A549 (cell line): Measurements from ENCODE around the gene NOS1AP. TPM values are rescaled to one million over a fixed set of nuclear protein-coding genes. Genes with fewer than 3 reads are reported as not detected.

Experiments used
- ATAC-seq, 2 experiments: fragments of 200-7000 bp in 1 of 2; fragments of >200 bp in 1 of 2; cut with Nextera tagmentation in 1 of 2; cut with Tn5 transposase in 1 of 2; 3 replicates each; pipeline versions ENCODE4 v1.8.0 to v1.9.1; 2018 to 2020; ENCODE audit warnings: mild to moderate bottlenecking in 1 of 2, moderate library complexity in 1 of 2
- CTCF ChIA-PET: fragments of 300-600 bp; sonication (Branson Sonifier 250); formaldehyde crosslinking; extraction: SDS; loops from one replicate; lab custom pipeline; 2021; ENCODE audit warnings: antibody characterized with exemption, inconsistent platforms; lab: Yijun Ruan, JAX
- POLR2A ChIA-PET: fragments of 350-600 bp; formaldehyde crosslinking; extraction: SDS; loops from one replicate; lab custom pipeline; 2021; ENCODE audit warnings: antibody characterized with exemption, inconsistent platforms; lab: Yijun Ruan, JAX
- DNase-seq, 2 experiments: peaks; one replicate each; pipeline versions ENCODE4 v3.0.0 to v3.0.0-alpha.2; 2011 to 2016; ENCODE audit warnings: low read depth in 1 of 2, low spot score in 1 of 2
- FAIRE-seq: peaks from 2 replicates; lab custom pipeline; 2011; peaks lifted over from hg19 to GRCh38; lab: Jason Lieb, UNC
- H3K27ac ChIP-seq, 2 experiments: fragments of >200 bp; sonication (Bioruptor Twin); formaldehyde crosslinking; 3 replicates each; pipeline ENCODE4 v1.5.1; 2016 to 2017
- H3K4me1 ChIP-seq: fragments of >200 bp; sonication (Bioruptor Twin); formaldehyde crosslinking; 3 replicates; pipeline ENCODE4 v1.6.1; 2016
- H3K4me2 ChIP-seq: fragments of >200 bp; sonication (Bioruptor Twin); formaldehyde crosslinking; 3 replicates; pipeline ENCODE4 v1.6.1; 2016
- H3K4me3 ChIP-seq: fragments of >200 bp; sonication (Bioruptor Twin); formaldehyde crosslinking; 3 replicates; pipeline ENCODE4 v1.5.1; 2016
- H3K9me3 ChIP-seq: fragments of >200 bp; sonication (Bioruptor Twin); formaldehyde crosslinking; 3 replicates; pipeline ENCODE4 v1.6.1; 2016
- BCL3 ChIP-seq: fragments of >200 bp; sonication (Bioruptor Twin); formaldehyde crosslinking; IDR thresholded peaks from 3 replicates; pipeline ENCODE4 v1.6.1; 2016
- BHLHE40 ChIP-seq: IDR thresholded peaks from 2 replicates; pipeline ENCODE4 v1.6.1; 2012; ENCODE audit warnings: low read depth, low read length, inconsistent platforms
- CBX8 ChIP-seq: fragments of 200-600 bp; sonication (generic); IDR thresholded peaks from 2 replicates; pipeline ENCODE4 v1.6.1; 2016
- CTCF ChIP-seq: fragments of >200 bp; sonication (Bioruptor Twin); formaldehyde crosslinking; IDR thresholded peaks from 3 replicates; pipeline ENCODE4 v1.5.1; 2016
- EP300 ChIP-seq, 2 experiments: fragments of >200 bp; sonication (Bioruptor Twin); formaldehyde crosslinking; IDR thresholded peaks; 2 replicates in 1 of 2; 3 replicates in 1 of 2; pipeline ENCODE4 v1.6.1; 2016 to 2017
- FOSB ChIP-seq: fragments of 250-450 bp; sonication (Bioruptor Pico); IDR thresholded peaks from 2 replicates; pipeline ENCODE4 v1.5.0; 2020; ENCODE audit warnings: mild to moderate bottlenecking, moderate library complexity
- FOXS1 ChIP-seq: fragments of 250-450 bp; sonication (Bioruptor Pico); IDR thresholded peaks from 2 replicates; pipeline ENCODE4 v1.5.0; 2020; ENCODE audit warnings: mild to moderate bottlenecking, moderate library complexity
- HEYL ChIP-seq: fragments of 250-450 bp; sonication (Bioruptor Pico); IDR thresholded peaks from 2 replicates; pipeline ENCODE4 v1.8.0; 2021; ENCODE audit warnings: mild to moderate bottlenecking, moderate library complexity
- HOXB13 ChIP-seq: fragments of 250-450 bp; sonication (Bioruptor Pico); IDR thresholded peaks from 2 replicates; pipeline ENCODE4 v1.5.0; 2020; ENCODE audit warnings: low read depth, mild to moderate bottlenecking, moderate library complexity
- JUN ChIP-seq, 2 experiments: fragments of >200 bp; sonication (Bioruptor Twin); formaldehyde crosslinking; IDR thresholded peaks; 2 replicates in 1 of 2; 3 replicates in 1 of 2; pipeline ENCODE4 v1.6.1; 2016 to 2017
- JUNB ChIP-seq: fragments of >200 bp; sonication (Bioruptor Twin); formaldehyde crosslinking; IDR thresholded peaks from 2 replicates; pipeline ENCODE4 v1.6.1; 2016
- KDM1A ChIP-seq: fragments of 200-600 bp; sonication (generic); IDR thresholded peaks from 2 replicates; pipeline ENCODE4 v1.6.1; 2016; ENCODE audit warnings: low read depth, mild to moderate bottlenecking
- KDM5A ChIP-seq: fragments of 200-600 bp; sonication (generic); IDR thresholded peaks from 2 replicates; pipeline ENCODE4 v1.6.1; 2016; ENCODE audit warnings: antibody characterized with exemption, mild to moderate bottlenecking
- MYC ChIP-seq: IDR thresholded peaks from 2 replicates; pipeline ENCODE4 v1.6.1; 2012; ENCODE audit warnings: mild to moderate bottlenecking, inconsistent platforms, low read length, improper control_type of control experiment, borderline replicate concordance
- NFE2L2 ChIP-seq: fragments of 150-350 bp; conservative IDR thresholded peaks from 2 replicates; pipeline ENCODE4 v1.6.1; 2014; ENCODE audit warnings: low read length
- NPAS2 ChIP-seq: fragments of 250-450 bp; sonication (Bioruptor Pico); IDR thresholded peaks from 2 replicates; pipeline ENCODE4 v1.8.0; 2022; ENCODE audit warnings: mild to moderate bottlenecking, moderate library complexity, borderline replicate concordance
- RAD21 ChIP-seq, 2 experiments: fragments of >200 bp in 1 of 2; sonication (Bioruptor Twin) in 1 of 2; formaldehyde crosslinking in 1 of 2; IDR thresholded peaks in 1 of 2; conservative IDR thresholded peaks in 1 of 2; 2 replicates in 1 of 2; 3 replicates in 1 of 2; pipeline ENCODE4 v1.6.1; 2012 to 2018; ENCODE audit warnings: inconsistent platforms in 1 of 2
- RARB ChIP-seq: fragments of 250-450 bp; sonication (Bioruptor Pico); IDR thresholded peaks from 2 replicates; pipeline ENCODE4 v1.8.0; 2021; ENCODE audit warnings: mild to moderate bottlenecking, moderate library complexity
- RCOR1 ChIP-seq: fragments of 150-350 bp; IDR thresholded peaks from 2 replicates; pipeline ENCODE4 v1.6.1; 2014; ENCODE audit warnings: antibody characterized with exemption, low read length, low read depth
- SREBF2 ChIP-seq: fragments of 450-650 bp; IDR thresholded peaks from 2 replicates; pipeline ENCODE4 v1.6.1; 2014; ENCODE audit warnings: mild to moderate bottlenecking, moderate library complexity
- ZC3H11A ChIP-seq: fragments of 450-650 bp; IDR thresholded peaks from 2 replicates; pipeline ENCODE4 v1.6.1; 2014; ENCODE audit warnings: antibody characterized with exemption, mild to moderate bottlenecking
- ZNF302 ChIP-seq: fragments of 250-450 bp; sonication (Bioruptor Pico); IDR thresholded peaks from 2 replicates; pipeline ENCODE4 v1.9.0; 2021; ENCODE audit warnings: inconsistent platforms, mild to moderate bottlenecking, moderate library complexity
- WGBS: methylation state at CpG from one replicate; pipeline ENCODE4 v1.1.6; 2017; ENCODE audit errors: missing lambda C conversion rate; 5-methylcytosine and 5-hydroxymethylcytosine counted together
- polyA plus RNA-seq, 4 experiments: library from polyadenylated mRNA; depleted of rRNA in 3 of 4; stranded (reverse); fragments of >200 nt; fragmentation: RNase III in 1 of 4; extraction: RNeasy Plus Mini Kit Qiagen cat#74134 plus additional on column Dnase treatment in 1 of 4; gene quantifications; 2 replicates in 3 of 4; 3 replicates in 1 of 4; pipeline ENCODE4 v1.2.3, GENCODE V29; 2011 to 2017

Gene NOS1AP
- polyA plus RNA-seq, 2 of the 4 experiments (the other 2 are of a cell fraction), result 0.17 to 0.25 TPM

GRCh38 chr1:162384601-162385279 lies 315.2 kb downstream of the NOS1AP start (continued):
- TF ChIP-seq NPAS2 (CRISPR knock-in tag) (no peak), FOSB (CRISPR knock-in tag) (no peak), JUN (IDR thresholded peaks at IDR 0.05) (no peak)
- TF ChIP-seq, all 56 proteins: peak for 0

GRCh38 chr1:162385280-162385623 lies 315.8 kb downstream of the NOS1AP start:
- CTCF ChIA-PET, result interaction anchor here (1.5 kb wide), 1 partner anchor 329 kb away, joined by 4 read pairs; no protein-coding TSS in a partner anchor
- WGBS, result 43% methylated on average over 3 of the region's 3 CpGs
- FAIRE-seq, result no peak

GRCh38 chr1:162385702-162386101 lies 316.2 kb downstream of the NOS1AP start:
- CTCF ChIA-PET, result interaction anchor here (1.5 kb wide), 1 partner anchor 329 kb away, joined by 4 read pairs; no protein-coding TSS in a partner anchor
- WGBS, result 68% methylated on average over 3 of the region's 3 CpGs

More at GRCh38 chr1:162385280-162385623, 315.8 kb downstream of the NOS1AP start:
- Histone ChIP-seq H3K27ac (no peak overlapping the region), H3K4me3 (no peak overlapping the region), H3K9me3 (no peaks in the 10 kb centered on the region), H3K4me2 (no peak overlapping the region), H3K4me1 (peaks cover 20% of the 10 kb centered on the region)
- no peak for DNase-seq
- ATAC-seq, result no peak
- POLR2A ChIA-PET, result no interaction called here
- no peak for TF ChIP-seq CBX8
- TF ChIP-seq SREBF2, result no peak
- TF ChIP-seq FOXS1 (CRISPR knock-in tag), result no peak

GRCh38 chr1:162386292-162387225 lies 317.1 kb downstream of the NOS1AP start:
- peaks cover 12% of the 10 kb centered on the region for H3K4me1 ChIP-seq
- ATAC-seq, result no peak
- no peak for TF ChIP-seq RARB (CRISPR knock-in tag)
- TF ChIP-seq ZNF302 (CRISPR knock-in tag), result no peak
- no peak for TF ChIP-seq HOXB13 (CRISPR knock-in tag)
- no peak for TF ChIP-seq JUNB
- no peak for TF ChIP-seq MYC
- TF ChIP-seq BHLHE40, result no peak
- no peak for TF ChIP-seq HEYL (CRISPR knock-in tag)
- no peak for TF ChIP-seq NPAS2 (CRISPR knock-in tag)
- no peak for TF ChIP-seq FOXS1 (CRISPR knock-in tag)
- TF ChIP-seq CTCF, result no peak
- TF ChIP-seq JUN (IDR thresholded peaks at IDR 0.05), result no peak
- no peak for TF ChIP-seq BCL3
- no peak for TF ChIP-seq RAD21 (conservative IDR thresholded peaks at IDR 0.05 in 1 of 2, IDR thresholded peaks at IDR 0.05 in 1 of 2)
- TF ChIP-seq KDM5A, result no peak
- no peak for TF ChIP-seq RCOR1
- no peak for TF ChIP-seq NFE2L2
- TF ChIP-seq EP300 (IDR thresholded peaks at IDR 0.05), result no peak
- TF ChIP-seq KDM1A, result no peak
- no peak for TF ChIP-seq ZC3H11A
- TF ChIP-seq, all 56 proteins: peak for 0
- 59% methylated on average over 8 of the region's 8 CpGs for WGBS
- Histone ChIP-seq H3K4me2 (no peak overlapping the region), H3K9me3 (no peaks in the 10 kb centered on the region), H3K4me3 (no peak overlapping the region), H3K27ac (no peak overlapping the region)
- DNase-seq, result no peak
- FAIRE-seq, result no peak
- CTCF ChIA-PET, result interaction anchor here (1.0 kb wide), 1 partner anchor 11 kb away, joined by 3 read pairs; no protein-coding TSS in a partner anchor
- POLR2A ChIA-PET, result no interaction called here

More at GRCh38 chr1:162385702-162386101, 316.2 kb downstream of the NOS1AP start:
- H3K9me3 ChIP-seq, result no peaks in the 10 kb centered on the region
- DNase-seq (no peak), FAIRE-seq (no peak), ATAC-seq (no peak)
- no peak for TF ChIP-seq ZNF302 (CRISPR knock-in tag)
- H3K4me2 ChIP-seq, result no peak overlapping the region
- POLR2A ChIA-PET, result no interaction called here
- no peak overlapping the region for H3K4me3 ChIP-seq
- H3K4me1 ChIP-seq, result peaks cover 20% of the 10 kb centered on the region
- no peak overlapping the region for H3K27ac ChIP-seq
